Suprapubic skin (tissue), 4 donors: ENCODE results near the gene TNIP3.

ENCODE experiments used
- CTCF ChIP-seq, 2 donors: fragments of 200-600 bp in 1 of 2; fragments of 450-650 bp in 1 of 2; sonication (generic) in 1 of 2; IDR thresholded peaks; one replicate each; pipeline ENCODE4 v1.5.1; 2016 to 2019; ENCODE audit warnings: antibody characterized with exemption in 2 of 2, mild to moderate bottlenecking in 1 of 2, moderate library complexity in 1 of 2
- POLR2A ChIP-seq, 2 donors: fragments of 450-650 bp; IDR thresholded peaks; one replicate each; pipeline ENCODE4 v1.6.1; 2017; ENCODE audit warnings: antibody characterized with exemption in 2 of 2, mild to moderate bottlenecking in 2 of 2, moderate library complexity in 2 of 2
- POLR2AphosphoS5 ChIP-seq, 3 donors: sonication (generic); formaldehyde crosslinking; IDR thresholded peaks; one replicate each; pipeline ENCODE4 v1.6.1; 2017; ENCODE audit warnings: antibody characterized with exemption in 3 of 3

GRCh38 chr4:121098266-121098665 lies 65.9 kb downstream of the TNIP3 start:
- no peak for TF ChIP-seq CTCF (IDR thresholded peaks at IDR 0.05)
- no peak for TF ChIP-seq POLR2A (IDR thresholded peaks at IDR 0.05)
- no peak for TF ChIP-seq POLR2AphosphoS5 (IDR thresholded peaks at IDR 0.05)
